Ovary (tissue), 9 donors: ENCODE results near the gene NYAP2. TPM values are rescaled to one million over a fixed set of nuclear protein-coding genes. Genes with fewer than 3 reads are reported as not detected.

Source experiments
- DNase-seq, 5 donors: peaks; one replicate each; pipeline ENCODE4 v3.0.0-alpha.2; 2019 to 2020
- H3K27ac ChIP-seq, 2 donors: fragments of 200-600 bp; one replicate each; pipeline versions ENCODE4 v1.5.1 to v1.8.0; 2019 to 2022
- H3K27me3 ChIP-seq: fragments of 200-600 bp; one replicate; pipeline ENCODE4 v1.8.0; 2022
- H3K36me3 ChIP-seq: fragments of 200-600 bp; sonication (generic); one replicate; pipeline ENCODE4 v1.5.1; 2019
- H3K4me1 ChIP-seq: one replicate; pipeline ENCODE4 v1.8.1; 2013; ENCODE audit warnings: mild to moderate bottlenecking, moderate library complexity; ENCODE audit not compliant: insufficient read depth
- H3K4me3 ChIP-seq: fragments of 200-600 bp; sonication (generic); one replicate; pipeline ENCODE4 v1.5.1; 2017
- H3K9me3 ChIP-seq, 2 donors: fragments of 200-600 bp in 1 of 2; sonication (generic) in 1 of 2; one replicate each; pipeline versions ENCODE4 v1.5.1 to v1.8.1; 2013 to 2019; ENCODE audit warnings: mild to moderate bottlenecking in 1 of 2, moderate library complexity in 1 of 2
- EP300 ChIP-seq: sonication (generic); formaldehyde crosslinking; IDR thresholded peaks from one replicate; pipeline ENCODE4 v1.6.1; 2017; ENCODE audit warnings: antibody characterized with exemption
- POLR2A ChIP-seq: fragments of 450-650 bp; IDR thresholded peaks from one replicate; pipeline ENCODE4 v1.6.1; 2017; ENCODE audit warnings: antibody characterized with exemption, mild to moderate bottlenecking, moderate library complexity
- WGBS, 3 donors: extraction: QIAGEN DNeasy Blood & Tissue Kit in 1 of 3; methylation state at CpG; one replicate each; pipeline versions ENCODE4 v1.1.5 to v1.1.7; 2013 to 2017; 5-methylcytosine and 5-hydroxymethylcytosine counted together
- intact Hi-C, 4 donors: fragments of 100-400 bp; cut with DNase I; formaldehyde crosslinking; loops; one replicate each; pipeline versions ENCODE4 v1.11.0 to v1.15.1; 2022 to 2023
- polyA plus RNA-seq, 2 donors: library from polyadenylated mRNA; stranded (reverse); fragments of 200-250 nt in 1 of 2; fragments of 350-450 nt in 1 of 2; fragmentation: Illumina TruSeq in 1 of 2; extraction: RNeasy Lipid Tissue Mini Kit (QIAGEN cat#74804) in 1 of 2; gene quantifications; one replicate each; pipeline ENCODE4 v1.2.3, GENCODE V29; 2013 to 2014
- total RNA-seq, 7 donors: library from RNA; depleted of rRNA in 2 of 7; stranded (reverse); fragments of >200 nt in 2 of 7; fragmentation: NEBNext Ultra II Directional in 3 of 7; extraction: Animal tissue kit (Norgen Biotek cat#: 25700) in 3 of 7; gene quantifications; one replicate each; pipeline versions ENCODE4 v1.1.0 to v1.2.4, GENCODE V29; 2016 to 2023
- TF ChIP-seq, protein P1 (sequence below), 3 donors: fragments of 450-650 bp in 2 of 3; fragments of 200-600 bp in 1 of 3; IDR thresholded peaks; one replicate each; pipeline versions ENCODE4 v1.5.1 to v1.8.0; 2016 to 2022; ENCODE audit warnings: antibody characterized with exemption in 3 of 3, mild to moderate bottlenecking in 1 of 3
- donor health status: DM: no; HTN: no; CAD: no; lungs with moderate emphysema.
- donor health status: DM: no; HTN: no; CAD: no.
- donor health status: Bipolar disorder and iron deficiency.
- donor health status: DM: yes; HTN: yes; CAD: no.
- donor health status: DM: no; HTN: no; CAD: no.
- donor health status: DM: yes; HTN: yes; CAD: no.

The NYAP2 gene
- total and polyA plus RNA-seq, 9 donors = 0.10 to 0.13 TPM; not detected in 7

DNA sequence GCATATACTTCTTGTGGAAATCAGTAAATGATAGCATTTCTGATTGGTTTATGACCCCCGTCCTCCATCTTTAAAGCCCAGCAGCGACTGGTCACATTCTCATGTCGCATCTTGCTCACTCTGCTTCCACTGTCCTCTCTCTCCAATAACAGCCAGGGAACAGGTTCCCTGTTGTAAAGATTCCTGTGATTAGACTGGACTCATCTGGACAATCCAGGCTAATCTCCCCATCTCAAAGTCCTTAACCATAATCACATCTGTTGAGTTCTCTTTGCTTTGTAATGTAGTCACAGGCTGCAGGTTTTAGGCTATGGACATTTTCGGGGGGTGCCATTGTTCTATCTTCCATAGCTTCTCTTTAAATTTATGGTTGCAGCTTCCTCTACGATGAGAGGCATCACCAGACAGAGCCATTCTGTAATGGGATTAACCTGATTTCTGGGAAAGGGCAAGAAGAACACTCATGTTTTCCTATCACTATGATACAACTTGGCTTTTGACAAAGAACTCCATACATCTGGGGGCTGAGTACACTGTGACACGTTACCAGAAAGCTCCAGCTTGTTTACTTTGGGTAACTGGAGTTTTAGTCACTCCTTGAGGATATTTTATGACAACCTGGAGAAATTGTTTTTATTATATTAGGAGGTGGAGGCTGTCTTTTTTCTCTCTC lies 159.0 kb downstream of the NYAP2 start:
- H3K27ac ChIP-seq = no peak overlapping the region
- no peaks in the 10 kb centered on the region for H3K27me3 ChIP-seq
- no peak overlapping the region for H3K4me3 ChIP-seq
- no peaks in the 10 kb centered on the region for H3K4me1 ChIP-seq
- H3K9me3 ChIP-seq = no peaks in the 10 kb centered on the region
- no peak for DNase-seq
- intact Hi-C loops = no loop called here
- no peak for TF ChIP-seq EP300
- no peak for TF ChIP-seq POLR2A
- TF ChIP-seq, protein P1, sequence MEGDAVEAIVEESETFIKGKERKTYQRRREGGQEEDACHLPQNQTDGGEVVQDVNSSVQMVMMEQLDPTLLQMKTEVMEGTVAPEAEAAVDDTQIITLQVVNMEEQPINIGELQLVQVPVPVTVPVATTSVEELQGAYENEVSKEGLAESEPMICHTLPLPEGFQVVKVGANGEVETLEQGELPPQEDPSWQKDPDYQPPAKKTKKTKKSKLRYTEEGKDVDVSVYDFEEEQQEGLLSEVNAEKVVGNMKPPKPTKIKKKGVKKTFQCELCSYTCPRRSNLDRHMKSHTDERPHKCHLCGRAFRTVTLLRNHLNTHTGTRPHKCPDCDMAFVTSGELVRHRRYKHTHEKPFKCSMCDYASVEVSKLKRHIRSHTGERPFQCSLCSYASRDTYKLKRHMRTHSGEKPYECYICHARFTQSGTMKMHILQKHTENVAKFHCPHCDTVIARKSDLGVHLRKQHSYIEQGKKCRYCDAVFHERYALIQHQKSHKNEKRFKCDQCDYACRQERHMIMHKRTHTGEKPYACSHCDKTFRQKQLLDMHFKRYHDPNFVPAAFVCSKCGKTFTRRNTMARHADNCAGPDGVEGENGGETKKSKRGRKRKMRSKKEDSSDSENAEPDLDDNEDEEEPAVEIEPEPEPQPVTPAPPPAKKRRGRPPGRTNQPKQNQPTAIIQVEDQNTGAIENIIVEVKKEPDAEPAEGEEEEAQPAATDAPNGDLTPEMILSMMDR (IDR thresholded peaks at IDR 0.05) = no peak
- 53 to 58% (median 55%) methylated on average over 6 of the region's 6 CpGs for WGBS, 3 donors
- H3K36me3 ChIP-seq = no peaks in the 10 kb centered on the region

GRCh38 chr2:225559072-225559415 lies 159.5 kb downstream of the NYAP2 start:
- DNase-seq = no peak
- TF ChIP-seq POLR2A (no peak), EP300 (no peak)
- TF ChIP-seq, protein P1 (IDR thresholded peaks at IDR 0.05) = no peak
- H3K4me1 ChIP-seq = no peaks in the 10 kb centered on the region
- WGBS, 3 donors = 3 to 13% (median 4%) methylated on average over 1 of the region's 1 CpG
- H3K27ac ChIP-seq = no peak overlapping the region
- no peaks in the 10 kb centered on the region for H3K27me3 ChIP-seq
- no peaks in the 10 kb centered on the region for H3K36me3 ChIP-seq
- intact Hi-C loops = no loop called here
- no peak overlapping the region for H3K4me3 ChIP-seq
- no peaks in the 10 kb centered on the region for H3K9me3 ChIP-seq

GRCh38 chr2:225566798-225567197 lies 167.3 kb downstream of the NYAP2 start:
- Histone ChIP-seq H3K27me3 (no peaks in the 10 kb centered on the region), H3K4me3 (no peak overlapping the region), H3K27ac (no peak overlapping the region), H3K4me1 (no peaks in the 10 kb centered on the region), H3K9me3 (no peaks in the 10 kb centered on the region), H3K36me3 (no peaks in the 10 kb centered on the region)
- WGBS, 3 donors = 73 to 86% (median 76%) methylated on average over 4 of the region's 4 CpGs
- DNase-seq = no peak
- TF ChIP-seq, protein P1 (IDR thresholded peaks at IDR 0.05) = no peak
- TF ChIP-seq POLR2A (no peak), EP300 (no peak)
- intact Hi-C loops = no loop called here

- Histone ChIP-seq H3K4me1 (no peaks in the 10 kb centered on the region), H3K4me3 (no peak overlapping the region), H3K27me3 (no peaks in the 10 kb centered on the region), H3K27ac (no peak overlapping the region), H3K36me3 (no peaks in the 10 kb centered on the region), H3K9me3 (no peaks in the 10 kb centered on the region)
- TF ChIP-seq POLR2A (no peak), EP300 (no peak)
- TF ChIP-seq, protein P1 (IDR thresholded peaks at IDR 0.05) = no peak
- intact Hi-C loops = no loop called here
- DNase-seq = no peak
These were observed 170.5 kb downstream of the NYAP2 start for GRCh38 chr2:225569995-225570394.
